ENCODE data around the gene C16orf95.
A peak's percentile ranks its signal among the peaks of the same experiment; 100 is the strongest.

Gene C16orf95

DNA sequence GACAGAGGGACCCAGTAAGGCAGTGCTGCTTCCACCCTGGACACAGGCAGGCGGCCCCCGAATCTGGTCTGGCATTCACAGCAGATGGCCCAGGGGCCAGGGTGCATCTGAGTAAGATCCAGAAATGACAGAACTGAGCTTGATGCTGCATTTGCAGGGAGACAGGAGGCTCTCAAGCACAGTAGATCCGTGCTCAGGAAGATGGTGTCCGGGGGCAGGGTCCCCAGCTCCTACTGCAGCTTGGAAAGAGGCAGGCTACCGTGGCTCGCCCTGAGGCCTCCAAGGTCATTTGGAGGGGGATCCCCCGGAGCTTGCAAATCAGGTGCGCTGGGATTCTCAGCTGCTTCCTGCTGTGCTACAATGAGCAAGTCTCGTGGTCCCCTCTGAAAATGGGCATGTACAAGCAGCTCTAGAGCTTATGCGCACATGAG, 2.2 kb downstream of the C16orf95 start:
- no peak for DNase-seq

DNA sequence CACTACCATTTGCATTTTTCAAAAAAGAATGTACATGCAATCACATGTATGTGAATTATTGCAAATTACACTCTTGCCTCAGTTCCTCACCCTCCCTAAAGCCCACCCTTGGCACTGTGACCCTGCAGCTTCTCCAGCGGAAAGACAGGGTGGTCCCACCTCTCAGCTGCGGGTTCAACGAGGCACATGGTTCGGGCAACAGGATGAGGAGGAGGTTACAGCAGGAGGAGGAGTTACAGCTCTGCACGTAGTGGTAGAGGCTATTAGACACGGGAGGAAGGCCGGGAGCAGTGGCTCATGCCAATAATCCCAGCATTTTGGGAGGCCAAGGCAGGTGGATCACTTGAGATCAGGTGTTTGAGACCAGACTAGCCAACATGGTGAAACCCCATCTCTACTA, 5.2 kb downstream of the C16orf95 start:
- DNase-seq, result no peak

DNA sequence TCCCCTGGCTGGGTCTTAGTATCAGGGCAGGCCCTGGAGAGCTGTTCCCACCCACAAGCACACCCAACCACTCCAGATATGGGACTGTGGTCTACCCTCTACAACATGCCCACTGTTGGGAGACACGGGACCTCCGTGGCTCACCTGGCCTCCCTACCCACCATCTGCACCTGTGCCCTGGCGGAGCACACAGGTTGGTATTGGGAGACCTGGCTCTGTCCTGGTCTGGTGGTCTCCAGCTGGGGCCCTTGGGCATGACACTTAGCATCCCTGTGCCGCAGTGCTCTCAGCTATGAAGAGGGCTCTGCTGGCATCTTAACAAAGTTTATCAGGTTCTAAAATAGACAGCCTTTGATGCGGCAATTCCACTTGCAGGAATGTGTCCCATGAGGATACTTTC, 5.8 kb downstream of the C16orf95 start:
- DNase-seq, result no peak

DNA sequence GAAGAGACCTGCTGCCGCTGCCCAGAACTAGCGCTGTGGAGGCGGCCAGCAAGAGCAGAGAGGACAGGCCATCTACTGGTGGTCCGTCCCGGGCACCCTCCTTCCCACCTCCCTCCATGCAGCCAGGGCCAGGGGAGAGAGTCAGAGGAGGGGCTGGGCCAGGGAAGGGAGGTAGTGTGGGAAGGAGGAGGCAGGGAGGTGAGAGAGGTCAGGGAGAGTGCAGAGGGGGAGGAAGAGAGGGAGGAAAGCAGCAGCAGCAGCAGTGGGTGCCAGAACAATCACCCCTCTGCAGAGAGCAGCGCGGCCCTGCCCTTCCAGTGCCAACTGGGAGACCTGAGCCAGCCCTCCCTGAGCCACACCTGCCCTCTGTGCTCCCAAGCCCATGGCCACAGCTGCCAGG, 6.6 kb downstream of the C16orf95 start:
- no peak for DNase-seq

DNA sequence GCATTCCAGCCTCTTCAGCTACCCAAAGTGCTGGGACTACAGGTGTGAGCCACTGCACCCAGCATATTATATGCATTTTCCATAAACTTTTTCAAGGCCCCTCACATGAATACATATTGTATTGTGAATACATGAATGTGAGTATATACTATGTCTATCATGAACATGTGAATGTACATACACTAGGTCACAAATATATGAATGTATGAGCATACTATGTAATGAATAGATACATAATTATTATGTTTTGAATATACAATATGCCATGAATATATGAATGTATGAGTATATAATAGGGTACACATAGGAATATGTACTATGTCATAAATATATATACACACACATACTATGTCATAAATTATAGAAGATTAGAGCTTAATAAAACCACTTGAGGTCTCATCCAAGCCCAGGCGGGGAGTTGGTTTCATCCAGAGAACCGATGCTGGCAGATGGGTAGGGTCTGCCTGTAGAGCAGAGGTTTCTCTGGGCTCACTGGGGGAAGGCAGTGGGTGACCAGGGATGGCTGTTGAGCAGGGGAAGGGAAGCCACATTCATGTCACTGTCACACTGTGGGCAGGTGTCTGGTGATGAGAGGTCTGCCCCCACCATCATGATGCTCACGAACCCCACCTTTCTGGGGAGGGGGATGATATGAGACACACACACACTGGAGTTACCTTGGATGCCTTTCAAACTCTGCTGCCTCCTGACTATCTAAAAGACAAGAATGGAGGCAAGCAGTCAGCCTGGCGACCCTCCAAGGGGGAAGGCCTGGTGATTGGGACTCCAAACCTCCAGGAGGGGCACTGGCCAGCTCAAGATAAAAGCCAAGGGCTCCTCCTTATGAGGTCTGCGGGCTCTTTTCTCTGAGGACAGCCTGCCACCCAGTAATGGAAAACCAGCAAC, 7.3 kb downstream of the C16orf95 start:
- no peak for DNase-seq

DNA sequence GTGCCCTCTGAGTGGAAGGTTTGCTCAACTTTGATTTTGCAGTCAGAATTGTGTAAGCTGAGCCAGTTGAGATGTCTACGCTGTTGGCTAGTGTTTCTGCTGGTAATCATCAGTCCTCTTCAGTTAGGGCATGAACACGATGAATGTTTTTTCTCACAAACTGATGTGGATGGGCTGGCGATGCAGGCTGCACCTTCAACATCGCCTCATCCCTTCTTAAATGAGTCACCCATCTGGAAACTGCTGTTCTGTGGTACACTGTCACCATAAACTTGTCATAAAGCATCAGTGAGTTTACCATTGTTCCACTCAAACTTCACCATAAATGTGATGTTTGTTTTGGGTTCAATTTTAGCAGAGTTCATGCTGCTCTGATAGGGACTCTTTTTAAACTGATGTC, 8.4 kb downstream of the C16orf95 start:
- DNase-seq, result no peak

DNA sequence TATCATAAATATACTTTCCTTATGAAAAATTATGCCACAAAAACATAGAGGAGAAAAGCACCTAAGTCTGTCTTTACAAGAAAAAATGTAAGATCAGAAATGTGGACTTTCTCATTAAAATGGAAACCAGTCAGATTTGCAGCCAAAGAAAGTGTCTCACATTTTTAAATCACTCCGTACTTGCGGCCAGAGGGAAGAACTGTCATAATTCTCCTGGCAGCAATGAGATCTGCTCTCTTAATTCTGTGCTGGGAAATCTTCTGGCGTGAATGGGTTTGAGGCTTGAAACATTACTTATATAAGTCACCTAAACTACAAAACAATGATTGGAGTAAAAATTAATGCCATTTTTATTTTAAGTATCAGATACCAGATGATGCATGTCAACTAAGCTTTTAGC, 10.7 kb downstream of the C16orf95 start:
- no peak for DNase-seq

DNA sequence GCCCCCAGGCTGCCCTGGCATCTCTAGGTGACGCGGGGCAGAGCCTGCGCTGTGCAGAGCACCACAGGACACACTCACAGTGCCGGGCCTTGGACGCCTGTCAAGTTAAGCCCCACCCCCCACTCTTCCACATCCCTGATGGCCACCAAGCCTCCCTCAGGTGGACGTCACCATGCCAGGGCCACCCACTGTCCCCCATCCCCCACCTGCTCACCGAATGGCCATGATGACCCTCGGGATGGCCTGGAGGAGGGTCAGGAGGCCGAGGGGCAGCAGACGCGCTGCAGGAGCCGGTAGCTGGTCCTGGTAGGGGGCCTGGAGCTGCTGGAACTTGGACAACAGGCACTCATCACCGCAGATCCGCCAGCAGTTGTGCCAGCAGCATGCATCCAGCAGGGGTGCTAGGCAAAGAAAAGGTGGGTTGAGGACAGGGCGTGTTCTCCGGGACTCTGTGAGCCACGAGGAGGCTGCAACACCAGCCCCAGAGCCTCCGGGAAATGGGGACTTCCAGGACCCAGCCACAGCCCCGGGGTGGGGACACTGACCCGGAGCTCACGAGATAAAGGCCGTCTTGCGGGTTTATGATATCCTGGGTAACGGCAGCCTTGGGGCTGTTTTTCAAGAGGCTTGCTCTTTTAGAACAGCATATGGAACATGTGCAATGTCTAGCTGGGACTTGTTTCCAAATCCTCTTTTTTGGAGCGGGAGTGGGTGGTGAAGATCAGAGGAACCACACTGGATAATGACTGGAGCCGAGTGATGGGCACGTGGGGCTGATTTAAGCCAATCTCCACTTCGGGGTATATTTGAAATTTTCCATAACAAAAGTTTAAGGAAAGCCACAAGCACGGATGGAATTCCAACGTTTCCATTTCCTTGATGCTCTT, 11.4 kb downstream of the C16orf95 start:
- DNase-seq, result no peak

DNA sequence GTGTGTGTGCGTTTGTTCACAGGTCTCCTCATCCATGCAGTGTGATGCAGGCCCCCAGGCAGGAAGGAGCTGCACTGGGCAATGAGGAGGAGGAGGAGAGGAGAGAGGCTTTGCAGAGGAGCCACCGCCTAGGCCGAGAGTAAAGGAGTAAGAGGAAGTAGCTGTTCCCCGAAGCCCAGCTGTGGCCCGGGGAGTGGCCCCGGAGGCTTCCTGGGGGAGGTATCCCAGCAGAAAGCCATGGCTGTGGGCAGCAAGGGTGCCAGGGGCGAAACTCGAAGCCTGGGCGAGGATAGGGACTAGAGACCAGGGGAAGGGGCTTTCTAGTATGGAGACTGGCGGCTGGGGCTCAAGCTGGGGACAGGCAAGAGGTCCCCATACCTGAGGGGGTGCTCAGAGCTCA, 12.2 kb downstream of the C16orf95 start:
- peak; percentile 3 to 10 for DNase-seq

DNA sequence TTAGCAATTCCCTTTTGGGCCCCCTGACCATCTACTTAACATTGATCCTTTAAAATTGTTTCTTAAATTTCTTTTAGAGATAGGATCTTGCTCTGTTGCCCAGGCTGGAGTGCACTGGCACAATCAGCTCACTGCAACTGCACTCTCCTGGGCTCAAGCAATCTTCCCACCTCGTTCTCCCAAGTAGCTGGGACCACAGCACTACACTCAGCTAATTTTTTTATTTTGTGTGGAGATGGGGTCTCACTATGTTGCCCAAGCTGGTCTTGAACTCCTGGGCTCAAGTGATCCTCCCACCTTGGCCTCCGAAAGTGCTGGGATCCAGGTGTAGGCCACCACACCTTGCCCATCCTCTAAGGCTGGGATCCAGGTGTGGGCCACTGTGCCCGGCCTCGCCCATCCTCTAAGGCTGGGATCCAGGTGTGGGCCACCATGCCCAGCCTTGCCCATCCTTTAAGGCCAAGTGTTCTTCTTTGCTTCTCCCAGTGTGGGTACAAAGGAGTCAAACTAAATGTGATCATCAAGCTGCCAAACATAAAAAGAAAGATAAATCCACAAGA, 13.2 kb downstream of the C16orf95 start:
- no peak for DNase-seq

DNA sequence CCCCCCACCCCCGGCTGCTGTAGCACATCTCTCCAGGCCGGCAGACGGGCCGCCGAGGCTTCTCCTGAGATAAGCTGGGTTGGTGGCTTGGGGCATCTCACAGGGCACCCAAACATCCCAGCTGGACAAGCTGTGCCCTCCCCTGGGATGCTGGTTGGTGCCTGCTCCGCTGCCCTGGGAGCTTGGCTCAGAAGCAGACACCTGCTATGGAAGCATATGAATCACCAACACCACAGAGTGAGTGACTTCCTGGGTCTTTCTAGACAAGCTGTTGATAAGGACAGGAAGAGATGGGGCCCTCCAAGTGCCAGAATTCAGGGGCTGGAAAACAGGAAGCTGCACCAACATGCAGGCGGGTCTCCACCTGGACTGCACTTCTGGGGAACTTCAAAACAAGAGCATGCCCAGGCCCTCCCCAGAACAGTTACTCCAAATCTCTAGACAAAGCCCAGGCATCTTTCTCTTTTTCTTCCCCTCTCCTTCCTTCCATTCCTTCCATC, 13.7 kb downstream of the C16orf95 start:
- DNase-seq, result no peak

DNA sequence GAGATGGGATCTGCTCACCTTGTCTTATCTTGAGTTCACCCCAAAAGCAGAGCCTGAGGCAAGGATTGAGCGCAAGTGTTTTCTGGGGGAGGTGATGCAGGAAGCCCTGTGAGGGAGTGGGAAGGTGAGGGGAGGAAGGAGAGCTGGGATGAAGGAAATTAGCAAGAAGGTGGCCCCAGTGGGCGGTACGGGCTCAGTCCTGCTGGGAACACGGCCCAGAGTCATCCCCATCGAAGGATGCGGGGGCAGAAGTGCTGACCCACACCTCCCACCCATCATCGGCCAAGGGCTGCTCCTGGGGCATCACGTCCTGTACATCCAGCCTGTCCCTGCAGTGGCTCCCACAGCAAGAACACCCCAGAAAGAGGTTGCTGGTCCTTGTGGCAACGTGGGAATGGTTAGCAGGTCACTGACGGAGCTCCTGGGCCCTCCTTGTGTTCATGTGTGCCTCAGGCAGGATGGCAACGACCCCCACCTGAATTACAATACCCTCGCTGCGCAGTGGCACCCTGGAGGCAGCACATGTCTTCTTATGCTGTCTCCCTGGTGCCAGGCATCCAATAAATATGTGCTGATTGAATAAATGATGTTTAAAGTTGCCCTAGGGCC, 18.2 kb downstream of the C16orf95 start:
- no peak for DNase-seq

DNA sequence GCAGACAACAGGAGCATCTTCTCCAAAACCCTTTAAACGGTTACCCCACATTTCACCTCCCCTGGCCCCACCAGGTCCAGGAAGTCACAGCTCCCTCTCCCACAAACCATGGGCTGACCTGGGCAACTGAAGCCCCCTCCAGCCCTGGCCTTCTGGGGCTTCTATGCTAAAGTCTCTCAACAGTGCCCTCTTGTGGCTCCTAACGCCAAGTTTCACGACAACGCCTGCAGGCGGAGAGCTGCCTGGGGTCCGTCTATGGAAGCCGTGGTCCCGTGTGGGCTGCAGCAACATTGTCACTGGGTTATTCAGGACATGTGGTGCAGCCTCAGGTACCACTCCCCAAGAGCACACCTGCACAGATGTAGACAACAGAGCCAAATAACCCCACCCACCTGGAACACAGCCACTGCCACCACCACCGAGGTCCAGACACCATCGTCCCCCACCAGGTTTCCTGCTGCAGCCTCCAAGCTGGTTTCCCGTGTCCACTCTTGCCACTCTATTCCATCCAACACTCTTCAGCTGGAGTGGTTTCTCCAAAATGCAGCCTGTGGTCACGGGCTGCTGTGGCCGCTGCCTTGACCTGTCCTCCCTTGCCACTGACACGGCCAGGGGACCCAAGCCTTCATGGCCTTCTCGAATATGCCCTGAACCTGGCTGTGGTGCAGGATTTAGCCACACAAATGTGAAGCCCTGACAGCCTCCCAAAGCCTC, 19.1 kb downstream of the C16orf95 start:
- DNase-seq, result peak; percentile 4 to 33

DNA sequence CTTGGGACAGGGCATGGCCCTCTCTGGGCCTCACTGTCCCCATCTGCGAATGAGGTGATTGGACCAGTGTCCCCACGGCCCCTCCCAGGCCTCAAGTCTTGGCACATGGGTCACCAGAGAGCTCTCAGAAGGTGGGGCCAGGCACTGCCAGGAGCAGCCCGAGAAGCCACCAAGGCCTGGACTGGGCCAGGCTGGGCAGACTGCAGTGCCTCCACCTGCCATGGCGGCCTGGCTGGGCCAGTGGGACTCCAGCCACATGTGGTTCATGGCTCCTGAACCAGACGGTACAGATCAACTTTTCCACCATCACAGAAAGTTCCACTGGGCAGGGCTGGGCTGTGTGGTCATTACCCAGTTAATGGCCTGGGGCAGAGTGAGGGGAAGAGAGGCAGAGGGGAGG, 19.8 kb downstream of the C16orf95 start:
- DNase-seq, result no peak

DNA sequence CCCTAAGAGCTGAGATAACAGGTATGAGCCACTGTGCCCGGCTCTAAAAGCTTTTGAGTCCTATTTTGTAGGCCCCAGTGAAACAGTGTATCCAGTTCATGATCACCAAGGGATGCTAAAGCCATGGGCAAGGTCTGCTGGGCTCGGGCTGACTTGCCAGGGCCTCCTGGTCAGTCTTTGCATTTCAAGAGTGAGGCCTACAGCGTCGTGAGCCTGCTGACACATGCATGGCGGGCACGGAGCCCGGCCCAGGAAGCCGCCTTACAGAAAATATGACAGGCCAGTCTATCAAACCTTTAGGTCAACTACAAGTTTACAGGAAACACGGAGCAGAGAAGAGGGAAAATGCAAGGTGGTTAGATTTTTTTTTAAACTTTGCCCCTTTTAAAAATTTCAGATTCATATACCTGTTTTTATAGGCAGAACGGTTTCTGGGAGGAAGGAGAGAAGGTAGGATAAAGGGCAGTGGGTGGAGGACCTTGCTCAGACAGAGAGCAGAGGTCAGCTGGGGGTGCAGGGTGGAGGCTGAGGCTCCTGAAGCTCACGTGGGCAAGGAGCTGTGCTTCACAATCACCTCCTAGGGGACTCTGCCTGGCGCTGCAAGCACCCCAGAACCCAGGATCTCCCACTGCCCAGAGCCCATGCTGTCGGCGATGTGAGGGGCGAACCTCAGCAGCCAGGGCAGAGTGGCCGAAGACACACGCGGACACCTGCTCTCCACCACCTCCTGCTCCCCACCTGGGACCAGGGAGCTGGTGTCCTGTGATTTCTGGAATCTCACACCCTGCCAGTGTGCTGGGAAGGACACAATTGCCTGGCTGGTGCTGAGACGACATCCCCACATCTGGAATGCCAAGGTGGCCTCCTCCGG, 21.3 kb downstream of the C16orf95 start:
- no peak for DNase-seq

DNA sequence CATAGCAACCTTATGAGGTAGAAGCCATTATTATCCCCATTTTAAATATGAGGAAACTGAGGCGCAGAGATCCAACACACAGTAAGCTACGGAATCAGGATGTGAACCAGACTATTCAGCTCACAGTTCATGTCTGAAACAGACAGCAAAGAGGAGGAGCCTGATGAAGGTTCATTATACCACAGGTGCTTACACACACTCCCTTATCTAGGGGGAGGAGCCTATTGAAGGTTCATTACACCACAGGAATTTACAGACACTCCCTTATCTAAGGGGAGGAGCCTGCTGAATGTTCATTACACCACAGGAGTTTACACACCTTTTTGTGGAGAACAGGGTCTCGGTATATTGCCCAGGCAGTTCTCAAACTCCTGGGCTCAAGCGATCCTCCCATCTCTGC, 21.9 kb downstream of the C16orf95 start:
- DNase-seq, result peak; percentile 6

DNA sequence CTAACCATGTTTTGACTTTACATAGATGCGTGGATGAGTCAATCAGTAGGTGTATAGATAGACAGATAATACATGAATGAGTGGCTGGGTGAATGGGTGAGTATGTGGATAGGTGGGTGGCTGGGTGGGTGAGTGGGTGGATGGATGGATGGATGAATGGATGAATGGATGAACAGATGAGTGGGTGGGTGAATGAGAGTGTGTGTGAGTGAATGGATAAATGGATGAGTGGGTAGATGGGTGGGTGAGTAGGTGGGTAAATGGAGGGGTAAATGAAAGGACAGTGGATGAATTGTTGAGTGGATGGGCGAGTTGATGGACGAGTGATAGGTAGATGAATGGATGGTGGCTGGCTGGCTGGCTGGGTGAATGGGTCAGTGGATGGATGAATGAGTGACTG, 23.2 kb downstream of the C16orf95 start:
- DNase-seq, result no peak

DNA sequence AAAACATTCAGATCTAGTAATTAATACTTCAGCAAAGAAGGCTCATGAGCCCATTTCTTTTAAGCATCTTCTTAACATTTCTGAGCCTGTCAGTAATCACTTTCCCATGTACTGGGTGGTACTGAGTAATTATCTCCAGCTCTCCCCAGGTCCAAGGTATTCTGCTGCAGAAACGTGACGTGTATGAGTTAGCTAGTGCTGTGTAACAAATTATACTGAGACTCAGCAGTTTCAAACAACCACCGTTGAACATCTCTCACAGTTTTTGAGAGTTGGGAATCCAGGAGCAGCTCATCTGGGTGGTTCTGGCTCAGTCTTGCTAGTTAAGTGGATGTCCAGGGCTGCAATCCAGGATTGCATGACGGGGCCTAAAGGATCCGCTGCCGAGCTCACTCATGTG, 25.2 kb downstream of the C16orf95 start:
- no peak for DNase-seq

DNA sequence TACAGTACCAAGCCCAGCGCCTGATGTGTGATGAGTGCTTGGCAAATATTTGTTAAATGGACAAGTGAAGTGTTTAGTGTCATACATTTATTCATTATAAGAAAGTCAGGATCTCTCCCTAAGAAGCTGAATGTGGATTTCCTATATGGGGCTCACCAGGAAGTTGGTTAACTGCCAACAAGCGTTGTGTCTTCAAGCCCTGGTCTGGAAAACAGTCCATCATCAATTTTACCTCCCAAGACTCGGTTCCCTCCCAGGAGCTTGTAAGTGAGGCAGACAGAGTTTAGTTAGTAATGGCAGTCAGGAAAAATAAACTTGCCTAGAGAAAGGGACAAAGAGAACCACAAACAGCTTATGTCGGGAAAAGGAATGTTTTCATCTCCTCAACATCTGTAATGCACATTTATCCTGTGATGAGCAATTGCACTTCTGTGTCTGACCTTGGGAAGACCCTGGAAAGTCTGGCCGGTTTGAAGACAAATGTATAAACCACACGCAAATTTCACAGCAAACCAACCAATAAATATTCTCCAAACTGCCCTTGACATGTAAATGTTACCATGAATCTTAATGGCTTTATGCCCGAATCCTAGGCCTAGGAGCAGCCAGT, 28.3 kb downstream of the C16orf95 start:
- no peak for DNase-seq

DNA sequence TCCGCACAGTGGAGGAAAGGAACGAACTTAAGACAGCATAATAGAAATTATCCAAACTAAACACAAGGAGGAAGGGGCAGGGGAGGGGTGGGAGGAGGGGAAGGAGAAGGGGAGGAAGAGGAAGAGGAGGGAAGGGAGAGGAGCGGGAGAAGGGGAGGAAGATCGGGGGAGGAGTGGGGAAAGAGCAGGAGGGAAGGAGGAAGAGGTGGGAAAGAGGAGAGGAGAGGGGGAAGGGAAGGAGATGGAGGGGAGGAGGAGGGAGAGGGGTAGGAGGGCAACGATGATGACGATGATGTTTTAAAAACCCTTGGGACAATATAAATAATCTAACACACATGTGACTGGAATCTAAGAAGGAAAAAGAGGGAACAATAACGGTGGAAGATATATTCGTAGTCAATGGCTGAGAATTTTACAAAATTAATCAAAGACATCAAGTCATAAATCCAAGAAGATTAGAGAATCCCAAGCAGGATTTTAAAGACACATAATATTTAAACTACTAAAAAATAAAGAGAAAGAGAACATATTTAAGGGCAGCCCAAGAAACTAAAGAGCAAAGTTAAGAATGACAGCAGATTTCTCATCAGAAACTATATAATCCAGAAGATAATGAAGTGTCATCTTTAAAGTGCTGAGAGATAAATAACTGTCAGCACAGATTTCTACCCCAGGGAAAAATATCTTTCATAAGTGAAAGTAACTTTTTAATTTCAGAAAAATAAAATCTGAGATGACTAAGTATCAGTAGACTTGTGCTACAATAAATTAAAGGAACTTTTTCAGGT, 30.2 kb downstream of the C16orf95 start:
- no peak for DNase-seq
